Measurements from ENCODE around the gene RAN. TPM values are rescaled to one million over a fixed set of nuclear protein-coding genes. Genes with fewer than 3 reads are reported as not detected.
"Not testable (repeated sequence)": the region's sequence is repeated elsewhere in the genome, so short reads cannot be mapped to it uniquely, and the experiment has no call there.

The RAN gene
- polyA plus RNA-seq, 1 of the 3 experiments (the other 2 are of a cell fraction) = 865 TPM

DNA sequence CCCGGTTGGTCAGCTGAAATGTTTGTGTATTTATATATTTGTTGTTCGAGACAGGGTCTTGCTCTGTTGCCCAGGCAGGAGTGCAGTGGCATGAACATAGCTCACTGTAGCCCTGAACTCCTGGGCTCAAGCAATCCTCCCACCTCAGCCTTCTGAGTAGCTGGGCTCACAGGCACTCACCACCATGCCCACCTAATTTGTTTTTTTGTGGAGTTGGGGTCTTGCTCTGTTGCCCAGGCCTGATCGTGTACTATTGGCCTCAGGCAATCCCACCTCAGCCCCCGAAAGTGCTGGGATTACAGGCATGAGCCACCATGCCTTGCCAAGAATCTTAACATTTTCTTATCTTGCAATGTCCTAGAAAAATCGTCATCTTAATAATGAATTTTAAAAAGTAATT lies 3.3 kb downstream of the RAN start:
- peak overlapping the region; percentile 94; the same call in 1 of the 2 replicates for H3K4me2 ChIP-seq
- no peak overlapping the region for H3K27ac ChIP-seq (ENCODE audit: low read depth in 2 of 2, low read length in 1 of 2)
- H3K9ac ChIP-seq = no peak overlapping the region
- H3K4me1 ChIP-seq (ENCODE audit: control insufficient read depth in 1 of 2, insufficient read depth in 2 of 2, low read depth in 1 of 2, low read length in 1 of 2) = peaks cover 9 to 11% of the 10 kb centered on the region in 2 experiments; a peak in 3 of 4 replicates
- peaks cover 58% of the 10 kb centered on the region for H3F3A ChIP-seq (replicated peaks; ENCODE audit: insufficient read depth)
- WGBS (ENCODE audit: low lambda C conversion rate) = 89% methylated on average over 5 of the region's 5 CpGs
- no peak for TF ChIP-seq TAF1 (IDR thresholded peaks at IDR 0.05; ENCODE audit: borderline replicate concordance, low read depth, low read length)
- TF ChIP-seq MEF2A (IDR thresholded peaks at IDR 0.05; ENCODE audit: borderline replicate concordance, low read depth) = no peak
- no peak for TF ChIP-seq NRF1 (IDR thresholded peaks at IDR 0.05; ENCODE audit: low read depth, low read length)
- no peak for TF ChIP-seq FOXM1 (IDR thresholded peaks at IDR 0.05; ENCODE audit: low read depth)
- TF ChIP-seq, protein P1, sequence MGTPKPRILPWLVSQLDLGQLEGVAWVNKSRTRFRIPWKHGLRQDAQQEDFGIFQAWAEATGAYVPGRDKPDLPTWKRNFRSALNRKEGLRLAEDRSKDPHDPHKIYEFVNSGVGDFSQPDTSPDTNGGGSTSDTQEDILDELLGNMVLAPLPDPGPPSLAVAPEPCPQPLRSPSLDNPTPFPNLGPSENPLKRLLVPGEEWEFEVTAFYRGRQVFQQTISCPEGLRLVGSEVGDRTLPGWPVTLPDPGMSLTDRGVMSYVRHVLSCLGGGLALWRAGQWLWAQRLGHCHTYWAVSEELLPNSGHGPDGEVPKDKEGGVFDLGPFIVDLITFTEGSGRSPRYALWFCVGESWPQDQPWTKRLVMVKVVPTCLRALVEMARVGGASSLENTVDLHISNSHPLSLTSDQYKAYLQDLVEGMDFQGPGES (IDR thresholded peaks at IDR 0.05; ENCODE audit: low read depth, low read length) = no peak
- TF ChIP-seq, protein P2, sequence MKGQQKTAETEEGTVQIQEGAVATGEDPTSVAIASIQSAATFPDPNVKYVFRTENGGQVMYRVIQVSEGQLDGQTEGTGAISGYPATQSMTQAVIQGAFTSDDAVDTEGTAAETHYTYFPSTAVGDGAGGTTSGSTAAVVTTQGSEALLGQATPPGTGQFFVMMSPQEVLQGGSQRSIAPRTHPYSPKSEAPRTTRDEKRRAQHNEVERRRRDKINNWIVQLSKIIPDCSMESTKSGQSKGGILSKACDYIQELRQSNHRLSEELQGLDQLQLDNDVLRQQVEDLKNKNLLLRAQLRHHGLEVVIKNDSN (IDR thresholded peaks at IDR 0.05; ENCODE audit: borderline replicate concordance, low read depth) = no peak
- TF ChIP-seq SIN3A (IDR thresholded peaks at IDR 0.05; ENCODE audit: borderline replicate concordance, low read depth, low read length) = no peak
- no peak for TF ChIP-seq TEAD4 (IDR thresholded peaks at IDR 0.05; ENCODE audit: borderline replicate concordance, insufficient read depth)
- TF ChIP-seq, protein P3, sequence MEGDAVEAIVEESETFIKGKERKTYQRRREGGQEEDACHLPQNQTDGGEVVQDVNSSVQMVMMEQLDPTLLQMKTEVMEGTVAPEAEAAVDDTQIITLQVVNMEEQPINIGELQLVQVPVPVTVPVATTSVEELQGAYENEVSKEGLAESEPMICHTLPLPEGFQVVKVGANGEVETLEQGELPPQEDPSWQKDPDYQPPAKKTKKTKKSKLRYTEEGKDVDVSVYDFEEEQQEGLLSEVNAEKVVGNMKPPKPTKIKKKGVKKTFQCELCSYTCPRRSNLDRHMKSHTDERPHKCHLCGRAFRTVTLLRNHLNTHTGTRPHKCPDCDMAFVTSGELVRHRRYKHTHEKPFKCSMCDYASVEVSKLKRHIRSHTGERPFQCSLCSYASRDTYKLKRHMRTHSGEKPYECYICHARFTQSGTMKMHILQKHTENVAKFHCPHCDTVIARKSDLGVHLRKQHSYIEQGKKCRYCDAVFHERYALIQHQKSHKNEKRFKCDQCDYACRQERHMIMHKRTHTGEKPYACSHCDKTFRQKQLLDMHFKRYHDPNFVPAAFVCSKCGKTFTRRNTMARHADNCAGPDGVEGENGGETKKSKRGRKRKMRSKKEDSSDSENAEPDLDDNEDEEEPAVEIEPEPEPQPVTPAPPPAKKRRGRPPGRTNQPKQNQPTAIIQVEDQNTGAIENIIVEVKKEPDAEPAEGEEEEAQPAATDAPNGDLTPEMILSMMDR (IDR thresholded peaks at IDR 0.05) = no peak
- TF ChIP-seq JUND (IDR thresholded peaks at IDR 0.05) = no peak
- TF ChIP-seq GATA2 (CRISPR knock-in tag; IDR thresholded peaks at IDR 0.05) = no peak
- no peak for TF ChIP-seq TCF12 (IDR thresholded peaks at IDR 0.05)
- TF ChIP-seq, protein P4, sequence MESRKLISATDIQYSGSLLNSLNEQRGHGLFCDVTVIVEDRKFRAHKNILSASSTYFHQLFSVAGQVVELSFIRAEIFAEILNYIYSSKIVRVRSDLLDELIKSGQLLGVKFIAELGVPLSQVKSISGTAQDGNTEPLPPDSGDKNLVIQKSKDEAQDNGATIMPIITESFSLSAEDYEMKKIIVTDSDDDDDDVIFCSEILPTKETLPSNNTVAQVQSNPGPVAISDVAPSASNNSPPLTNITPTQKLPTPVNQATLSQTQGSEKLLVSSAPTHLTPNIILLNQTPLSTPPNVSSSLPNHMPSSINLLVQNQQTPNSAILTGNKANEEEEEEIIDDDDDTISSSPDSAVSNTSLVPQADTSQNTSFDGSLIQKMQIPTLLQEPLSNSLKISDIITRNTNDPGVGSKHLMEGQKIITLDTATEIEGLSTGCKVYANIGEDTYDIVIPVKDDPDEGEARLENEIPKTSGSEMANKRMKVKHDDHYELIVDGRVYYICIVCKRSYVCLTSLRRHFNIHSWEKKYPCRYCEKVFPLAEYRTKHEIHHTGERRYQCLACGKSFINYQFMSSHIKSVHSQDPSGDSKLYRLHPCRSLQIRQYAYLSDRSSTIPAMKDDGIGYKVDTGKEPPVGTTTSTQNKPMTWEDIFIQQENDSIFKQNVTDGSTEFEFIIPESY (IDR thresholded peaks at IDR 0.05; ENCODE audit: borderline replicate concordance, low read depth) = no peak
- TF ChIP-seq, protein P5, sequence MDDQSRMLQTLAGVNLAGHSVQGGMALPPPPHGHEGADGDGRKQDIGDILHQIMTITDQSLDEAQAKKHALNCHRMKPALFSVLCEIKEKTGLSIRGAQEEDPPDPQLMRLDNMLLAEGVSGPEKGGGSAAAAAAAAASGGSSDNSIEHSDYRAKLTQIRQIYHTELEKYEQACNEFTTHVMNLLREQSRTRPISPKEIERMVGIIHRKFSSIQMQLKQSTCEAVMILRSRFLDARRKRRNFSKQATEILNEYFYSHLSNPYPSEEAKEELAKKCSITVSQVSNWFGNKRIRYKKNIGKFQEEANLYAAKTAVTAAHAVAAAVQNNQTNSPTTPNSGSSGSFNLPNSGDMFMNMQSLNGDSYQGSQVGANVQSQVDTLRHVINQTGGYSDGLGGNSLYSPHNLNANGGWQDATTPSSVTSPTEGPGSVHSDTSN (IDR thresholded peaks at IDR 0.05) = no peak
- TF ChIP-seq ELF1 (IDR thresholded peaks at IDR 0.05) = no peak
- TF ChIP-seq, protein P6, sequence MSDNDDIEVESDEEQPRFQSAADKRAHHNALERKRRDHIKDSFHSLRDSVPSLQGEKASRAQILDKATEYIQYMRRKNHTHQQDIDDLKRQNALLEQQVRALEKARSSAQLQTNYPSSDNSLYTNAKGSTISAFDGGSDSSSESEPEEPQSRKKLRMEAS (IDR thresholded peaks at IDR 0.05; ENCODE audit: low read depth) = no peak
- no peak for TF ChIP-seq EZH2phosphoT487 (IDR thresholded peaks at IDR 0.05; ENCODE audit: borderline replicate concordance, low read depth)
- TF ChIP-seq RCOR1 (IDR thresholded peaks at IDR 0.05; ENCODE audit: low read length) = no peak
- TF ChIP-seq CHD2 (IDR thresholded peaks at IDR 0.05; ENCODE audit: low read length, partially characterized antibody) = no peak
- CTCF ChIA-PET = no interaction called here
- H3K36me3 ChIP-seq (replicated peaks in 1 of 2; ENCODE audit: control insufficient read depth in 1 of 2, insufficient read depth in 2 of 2, low read length in 1 of 2) = peaks cover 48 to 52% of the 10 kb centered on the region in 2 experiments
- H3K9me3 ChIP-seq = no peaks in the 10 kb centered on the region
- POLR2A ChIA-PET = no interaction called here
- no peaks in the 10 kb centered on the region for H3K27me3 ChIP-seq (ENCODE audit: insufficient read depth)
- H3K79me2 ChIP-seq (ENCODE audit: insufficient read depth) = peaks cover 47% of the 10 kb centered on the region
- no peak overlapping the region for H3K4me3 ChIP-seq (ENCODE audit: low read depth in 2 of 2, low read length in 1 of 2)
- H3K9me2 ChIP-seq = no peaks in the 10 kb centered on the region
- DNase-seq = no peak
- peaks cover 49% of the 10 kb centered on the region for H4K20me1 ChIP-seq (ENCODE audit: insufficient read depth)
- H2AFZ ChIP-seq (ENCODE audit: low read depth) = no peak overlapping the region

DNA sequence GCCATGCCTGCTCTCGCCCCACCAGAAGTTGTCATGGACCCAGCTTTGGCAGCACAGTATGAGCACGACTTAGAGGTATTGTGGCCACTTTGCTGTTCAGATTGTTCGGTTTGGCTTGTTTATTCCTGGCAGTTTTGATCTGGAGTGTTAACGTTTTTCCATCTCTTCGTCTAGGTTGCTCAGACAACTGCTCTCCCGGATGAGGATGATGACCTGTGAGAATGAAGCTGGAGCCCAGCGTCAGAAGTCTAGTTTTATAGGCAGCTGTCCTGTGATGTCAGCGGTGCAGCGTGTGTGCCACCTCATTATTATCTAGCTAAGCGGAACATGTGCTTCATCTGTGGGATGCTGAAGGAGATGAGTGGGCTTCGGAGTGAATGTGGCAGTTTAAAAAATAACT lies 3.8 kb downstream of the RAN start:
- WGBS (ENCODE audit: low lambda C conversion rate) = 94% methylated on average over 11 of the region's 11 CpGs

More for the DNA sequence above, 3.8 kb downstream of the RAN start:
- H3K9me2 ChIP-seq; H3K9me3 ChIP-seq; DNase-seq; H3K27me3 ChIP-seq (ENCODE audit: insufficient read depth); POLR2A ChIA-PET; H2AFZ ChIP-seq (ENCODE audit: low read depth); H3K9ac ChIP-seq; CTCF ChIA-PET; H3K4me3 ChIP-seq (ENCODE audit: low read depth in 2 of 2, low read length in 1 of 2); H3K4me2 ChIP-seq; H3K27ac ChIP-seq (ENCODE audit: low read depth in 2 of 2, low read length in 1 of 2): not testable (repeated sequence)
- Histone ChIP-seq H3K4me1 (ENCODE audit: control insufficient read depth in 1 of 2, insufficient read depth in 2 of 2, low read depth in 1 of 2, low read length in 1 of 2) (peaks cover 9 to 11% of the 10 kb centered on the region in 2 experiments; a peak in 3 of 4 replicates), H4K20me1 (ENCODE audit: insufficient read depth) (peaks cover 49% of the 10 kb centered on the region), H3F3A (replicated peaks; ENCODE audit: insufficient read depth) (peaks cover 56% of the 10 kb centered on the region), H3K36me3 (replicated peaks in 1 of 2; ENCODE audit: control insufficient read depth in 1 of 2, insufficient read depth in 2 of 2, low read length in 1 of 2) (peaks cover 48 to 52% of the 10 kb centered on the region in 2 experiments), H3K79me2 (ENCODE audit: insufficient read depth) (peaks cover 47% of the 10 kb centered on the region)

All from SK-N-SH (cell line).